ENCODE results near the gene SPOCD1. TPM values are rescaled to one million over a fixed set of nuclear protein-coding genes. Genes with fewer than 3 reads are reported as not detected.

Gene SPOCD1
- total RNA-seq (under 1 TPM in 1 of 2 experiments, not detected in 1; 0.36 TPM), polyA plus RNA-seq (not detected), total RNA-seq (0 to 0.17 (median 0) reads per million in 6 experiments)

DNA sequence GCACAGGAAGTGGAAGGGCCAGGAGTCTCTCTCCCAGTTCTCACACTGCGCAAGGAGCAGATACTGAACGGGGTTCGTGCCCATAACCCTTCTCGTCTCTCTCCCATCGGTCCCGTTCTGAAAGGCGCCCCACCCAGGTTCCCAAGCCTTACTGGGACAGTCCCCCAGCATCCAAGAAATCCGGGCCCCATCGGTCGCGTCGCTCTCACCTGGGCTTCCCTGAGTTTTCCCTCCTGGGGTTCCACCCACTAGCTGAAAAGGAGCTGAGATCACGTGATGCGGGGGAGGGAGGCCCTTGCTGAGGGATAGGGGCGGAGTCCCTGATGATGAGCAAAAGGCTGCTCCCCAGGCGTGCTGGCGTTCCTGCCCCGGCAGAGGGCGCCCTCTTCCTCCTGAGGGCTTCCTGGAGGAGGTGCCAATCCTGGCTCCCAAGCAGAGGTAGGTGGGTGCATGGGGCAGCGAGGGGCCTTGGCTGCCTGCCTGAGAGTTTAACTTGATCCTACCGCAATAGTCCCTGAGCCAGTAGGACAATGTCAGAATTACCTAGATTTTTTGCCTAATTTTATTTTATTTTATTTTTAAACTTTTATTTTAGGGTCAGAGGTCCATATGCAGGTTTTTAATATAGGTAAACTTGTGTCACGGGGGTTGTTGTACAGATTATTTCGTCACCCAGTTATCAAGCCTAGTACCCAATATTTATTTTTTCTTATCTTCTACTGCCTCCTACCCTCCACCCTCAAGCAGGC is at the start of gene SPOCD1:
SPOCD1 (minus strand) TSS at position 271 of the 749 bp plus-strand sequence. CDS start 689 bp downstream, outside the sequence.
- POLR2A ChIA-PET = interaction anchor here (0.5 to 1.5 kb wide), 8 partner anchors 11 to 148 kb away, joined by 3 to 6 read pairs (median 4); no protein-coding TSS in a partner anchor
- ATAC-seq (peak; percentile 88 to 97), DNase-seq (peak; percentile 68 to 88 (median 77))
- Mint-ChIP-seq H3K36me3 (no peaks in the 10 kb centered on the region), H3K27ac (peak within 1 kb of the TSS; percentile 17 to 88 (median 57)), H3K4me1 (peaks cover 5 to 20% (median 10%) of the 10 kb centered on the region in 4 donors), H3K27me3 (no peaks in the 10 kb centered on the region), H3K9me3 (no peaks in the 10 kb centered on the region), H3K4me3 (peak within 1 kb of the TSS in 2 of 10 donors; percentile 13 to 45)

DNA sequence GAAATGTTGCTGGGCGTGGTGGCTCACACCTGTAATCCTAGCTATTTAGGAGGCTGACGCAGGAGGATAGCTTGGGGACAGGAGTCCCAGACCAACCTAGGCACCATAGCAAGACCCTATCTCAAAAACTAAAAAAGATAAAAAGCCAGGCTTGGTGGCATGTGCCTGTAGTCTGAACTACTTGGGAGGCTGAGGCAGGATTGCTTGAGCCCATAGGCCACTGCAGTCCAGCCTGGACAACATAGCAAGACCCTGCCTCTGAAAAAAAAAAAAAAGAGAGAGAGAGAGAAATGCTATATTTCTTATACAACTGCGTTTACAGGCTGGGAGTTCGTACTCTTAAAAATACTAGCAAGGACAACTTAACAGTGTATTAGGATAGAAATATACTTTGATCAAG is 46.2 kb upstream of the SPOCD1 start:
- POLR2A ChIA-PET = no interaction called here
- Mint-ChIP-seq H3K27ac (no peak overlapping the region), H3K36me3 (no peaks in the 10 kb centered on the region), H3K27me3 (no peaks in the 10 kb centered on the region), H3K9me3 (no peaks in the 10 kb centered on the region), H3K4me1 (peaks cover 6 to 12% (median 8%) of the 10 kb centered on the region in 4 donors), H3K4me3 (no peak overlapping the region)
- ATAC-seq (no peak), DNase-seq (no peak)

- Mint-ChIP-seq H3K27me3 (no peaks in the 10 kb centered on the region), H3K27ac (peak overlapping the region in 1 of 10 donors; percentile 1), H3K36me3 (no peaks in the 10 kb centered on the region), H3K4me3 (no peak overlapping the region), H3K9me3 (no peaks in the 10 kb centered on the region), H3K4me1 (peaks cover 1 to 7% (median 2%) of the 10 kb centered on the region in 4 donors)
- DNase-seq (no peak), ATAC-seq (no peak)
- POLR2A ChIA-PET = no interaction called here
Observed at GRCh38 chr1:31861346-31861745, 45.5 kb upstream of the SPOCD1 start.

GRCh38 chr1:31860581-31860980 is 44.8 kb upstream of the SPOCD1 start:
- H3K4me1 Mint-ChIP-seq = peaks cover 0 to 3% (median 1%) of the 10 kb centered on the region in 4 donors
- no peaks in the 10 kb centered on the region for H3K9me3 Mint-ChIP-seq
- H3K27me3 Mint-ChIP-seq = no peaks in the 10 kb centered on the region
- H3K36me3 Mint-ChIP-seq = no peaks in the 10 kb centered on the region
- DNase-seq (no peak), ATAC-seq (no peak)
- H3K27ac Mint-ChIP-seq = no peak overlapping the region
- no peak overlapping the region for H3K4me3 Mint-ChIP-seq
- POLR2A ChIA-PET = interaction anchor here (0.7 kb wide), 1 partner anchor 1132 kb away, joined by 3 read pairs; no protein-coding TSS in a partner anchor

DNA sequence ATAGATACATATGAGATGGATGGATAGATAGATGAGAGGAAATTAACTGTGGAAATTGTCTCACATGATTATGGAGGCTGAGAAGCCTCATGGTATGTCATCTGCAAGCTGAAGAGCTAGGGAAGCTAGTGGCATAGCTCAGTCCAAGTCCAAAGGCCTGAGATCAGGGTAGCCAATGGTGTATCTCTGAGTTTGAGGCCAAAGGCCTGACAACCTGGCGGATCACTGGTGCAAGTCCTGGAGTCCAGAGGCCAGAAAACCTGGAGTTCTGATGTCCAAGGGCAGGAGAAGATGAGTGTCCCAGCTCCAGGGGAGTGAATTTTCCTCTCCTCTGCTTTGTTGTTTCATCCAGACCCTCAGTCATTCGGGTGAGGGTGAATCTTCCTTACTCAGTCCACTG is 43.9 kb upstream of the SPOCD1 start:
- ATAC-seq = no peak
- H3K36me3 Mint-ChIP-seq = no peaks in the 10 kb centered on the region

DNA sequence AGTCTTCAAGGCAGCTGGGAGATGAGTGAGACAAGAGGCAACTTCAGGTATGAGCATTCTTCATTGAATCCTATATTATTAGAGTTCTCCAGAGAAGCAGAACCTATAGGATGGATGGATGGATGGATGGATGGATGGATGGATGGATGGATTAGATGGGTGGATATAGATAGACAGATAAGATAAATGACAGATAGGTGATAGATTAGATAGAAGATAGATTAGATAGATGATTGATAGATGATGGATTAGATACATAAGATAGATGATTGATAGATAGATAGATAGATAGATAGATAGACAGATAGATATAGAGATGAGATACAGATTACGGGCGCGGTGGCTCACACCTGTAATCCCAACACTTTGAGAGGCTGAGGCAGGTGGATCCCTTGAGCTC is 43.2 kb upstream of the SPOCD1 start:
- POLR2A ChIA-PET = interaction anchor here (1.2 to 1.3 kb wide), 2 partner anchors 30 to 72 kb away, joined by 3 read pairs; no protein-coding TSS in a partner anchor

More for the DNA sequence above, 43.9 kb upstream of the SPOCD1 start:
- no peak overlapping the region for H3K4me3 Mint-ChIP-seq
- H3K9me3 Mint-ChIP-seq = no peaks in the 10 kb centered on the region
- peaks cover 0 to 3% (median 0%) of the 10 kb centered on the region in 4 donors for H3K4me1 Mint-ChIP-seq
- H3K27ac Mint-ChIP-seq = no peak overlapping the region
- POLR2A ChIA-PET = interaction anchor here (0.6 to 1.3 kb wide), 5 partner anchors 25 to 1131 kb away, joined by 3 read pairs; no protein-coding TSS in a partner anchor
- no peaks in the 10 kb centered on the region for H3K27me3 Mint-ChIP-seq
- no peak for DNase-seq

DNA sequence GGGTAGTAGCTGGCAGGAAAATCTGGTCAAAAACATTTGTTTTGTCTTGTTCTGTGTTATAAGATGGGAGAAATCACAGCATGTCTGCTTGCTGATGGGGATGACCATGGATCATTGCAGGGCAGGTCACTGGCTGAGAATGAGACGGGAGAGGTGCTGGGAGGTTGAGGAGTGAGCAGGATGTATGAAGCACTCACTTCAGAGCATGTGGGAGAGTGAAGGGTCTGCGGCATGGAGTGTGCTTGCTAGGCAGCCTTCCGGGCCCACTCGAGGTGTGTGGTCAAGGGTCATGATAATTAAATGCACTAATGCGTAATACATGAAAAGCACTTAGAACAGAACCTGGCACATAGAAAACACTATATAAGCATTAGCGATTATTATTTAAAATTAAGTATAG is 42.0 kb upstream of the SPOCD1 start:
- H3K4me1 Mint-ChIP-seq = peaks cover 0 to 4% (median 1%) of the 10 kb centered on the region in 4 donors

More for the DNA sequence above, 43.2 kb upstream of the SPOCD1 start:
- H3K4me3 Mint-ChIP-seq = no peak overlapping the region
- H3K9me3 Mint-ChIP-seq = no peaks in the 10 kb centered on the region
- H3K36me3 Mint-ChIP-seq = no peaks in the 10 kb centered on the region
- H3K4me1 Mint-ChIP-seq = peaks cover 0 to 3% (median 0%) of the 10 kb centered on the region in 4 donors
- H3K27me3 Mint-ChIP-seq = no peaks in the 10 kb centered on the region
- H3K27ac Mint-ChIP-seq = peak overlapping the region in 1 of 10 donors; percentile 4
- ATAC-seq (no peak), DNase-seq (no peak)

DNA sequence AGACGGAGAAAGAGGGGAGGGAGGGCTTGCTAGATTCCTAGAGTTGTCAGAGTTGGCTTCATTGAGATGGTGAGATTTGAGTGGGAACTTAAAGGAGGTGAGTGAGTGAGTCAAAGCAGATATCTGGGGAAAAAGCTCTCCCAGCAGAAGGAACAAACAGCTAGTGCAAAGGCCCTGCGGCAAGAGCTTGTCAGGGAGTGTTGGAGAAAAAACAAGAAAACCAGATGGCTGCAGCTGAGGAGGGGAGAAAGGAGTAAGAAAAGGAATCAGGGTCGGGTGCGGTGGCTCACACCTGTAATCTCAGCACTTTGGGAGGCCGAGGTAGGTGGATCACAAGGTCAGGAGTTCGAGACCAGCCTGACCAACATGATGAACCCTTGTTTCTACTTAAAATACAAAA is 40.3 kb upstream of the SPOCD1 start:
- DNase-seq = no peak
- H3K4me3 Mint-ChIP-seq = no peak overlapping the region
- H3K36me3 Mint-ChIP-seq = no peaks in the 10 kb centered on the region
- POLR2A ChIA-PET = interaction anchor here (0.6 to 0.7 kb wide), 2 partner anchors 21 to 940 kb away, joined by 4 to 7 read pairs; no protein-coding TSS in a partner anchor
- ATAC-seq = no peak
- H3K4me1 Mint-ChIP-seq = peaks cover 0 to 9% (median 1%) of the 10 kb centered on the region in 4 donors
- H3K9me3 Mint-ChIP-seq = no peaks in the 10 kb centered on the region
- H3K27ac Mint-ChIP-seq = no peak overlapping the region
- no peaks in the 10 kb centered on the region for H3K27me3 Mint-ChIP-seq

More for the DNA sequence above, 42.0 kb upstream of the SPOCD1 start:
- Mint-ChIP-seq H3K36me3 (no peaks in the 10 kb centered on the region), H3K27me3 (no peaks in the 10 kb centered on the region), H3K4me3 (no peak overlapping the region), H3K9me3 (no peaks in the 10 kb centered on the region), H3K27ac (no peak overlapping the region)
- no peak for ATAC-seq
- DNase-seq = no peak
- POLR2A ChIA-PET = no interaction called here

DNA sequence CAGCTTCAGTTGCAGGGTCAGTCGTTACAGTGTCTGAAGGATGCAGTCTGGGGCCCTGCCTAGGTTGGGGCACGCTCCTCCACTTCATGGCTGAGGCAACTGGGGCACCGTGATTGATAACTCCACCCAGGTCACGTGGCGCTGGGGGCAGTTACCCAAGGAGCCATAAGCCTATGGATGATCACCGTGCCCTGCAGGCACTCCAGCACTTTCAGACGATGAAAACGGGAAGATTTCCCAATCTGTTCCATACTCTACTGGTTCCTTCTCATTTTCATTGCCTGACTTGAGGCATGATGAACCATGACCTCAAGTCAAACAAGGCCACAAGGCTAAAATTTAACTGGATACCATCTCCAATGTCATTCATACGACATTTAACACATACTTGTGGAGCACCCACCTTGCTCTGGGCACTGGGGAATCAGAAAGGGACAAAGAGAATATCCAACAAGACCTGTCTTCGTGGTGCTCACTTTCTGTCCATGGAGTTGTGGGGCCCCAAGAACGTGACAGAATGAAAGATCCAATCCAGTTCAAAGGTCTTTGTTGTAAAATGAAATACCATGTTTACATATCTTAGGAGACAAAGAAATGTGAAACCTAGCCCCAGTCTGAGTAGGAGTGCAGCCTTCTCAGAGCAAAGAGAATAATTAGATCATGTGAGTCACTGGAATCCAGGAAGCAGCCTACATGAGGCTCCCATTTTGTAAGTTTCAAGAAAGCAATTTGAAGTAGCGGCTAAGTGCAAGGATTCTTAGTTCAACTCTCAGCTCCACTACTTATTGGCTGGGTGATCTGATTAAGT is 39.4 kb upstream of the SPOCD1 start:
- ATAC-seq (no peak), DNase-seq (no peak)
- Mint-ChIP-seq H3K4me1 (peaks cover 2 to 10% (median 4%) of the 10 kb centered on the region in 4 donors), H3K27me3 (no peaks in the 10 kb centered on the region), H3K27ac (peak overlapping the region in 1 of 10 donors; percentile 63), H3K36me3 (no peaks in the 10 kb centered on the region), H3K4me3 (no peak overlapping the region), H3K9me3 (no peaks in the 10 kb centered on the region)
- POLR2A ChIA-PET = interaction anchor here (1.1 kb wide), 1 partner anchor 9 kb away, joined by 3 read pairs; no protein-coding TSS in a partner anchor

DNA sequence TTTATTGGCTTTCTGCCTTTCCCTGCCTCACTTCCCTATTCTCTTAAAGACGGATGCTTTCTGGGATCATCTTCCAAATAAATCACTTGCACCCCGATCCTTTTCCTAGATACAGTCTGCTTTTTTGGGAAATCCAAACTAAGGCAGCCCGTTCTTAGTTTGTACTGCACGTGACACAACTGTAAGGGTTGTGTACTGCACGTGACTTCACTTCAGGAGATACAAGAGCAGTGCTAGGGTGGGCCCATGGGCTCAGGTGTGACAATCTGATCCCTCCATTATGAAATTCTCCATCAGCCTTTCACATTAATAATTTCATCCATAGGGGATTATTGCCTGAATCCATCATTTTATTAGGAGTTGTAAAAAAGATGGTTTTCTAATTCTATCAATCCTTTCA is 33.8 kb upstream of the SPOCD1 start:
- peak overlapping the region in 5 of 10 donors; percentile 45 to 84 (median 73) for H3K4me3 Mint-ChIP-seq
- DNase-seq = no peak
- peaks cover 34 to 65% (median 59%) of the 10 kb centered on the region in 4 donors for H3K4me1 Mint-ChIP-seq
- peak overlapping the region in 8 of 10 donors; percentile 74 to 93 (median 85) for H3K27ac Mint-ChIP-seq
- no peak for ATAC-seq
- no peaks in the 10 kb centered on the region for H3K27me3 Mint-ChIP-seq
- POLR2A ChIA-PET = interaction anchor here (1.7 kb wide), 1 partner anchor 88 kb away, joined by 5 read pairs; the partner anchor contains the start of gene PTP4A2
- H3K36me3 Mint-ChIP-seq = no peaks in the 10 kb centered on the region
- no peaks in the 10 kb centered on the region for H3K9me3 Mint-ChIP-seq

GRCh38 chr1:31848381-31848897 is 32.6 kb upstream of the SPOCD1 start:
- POLR2A ChIA-PET = interaction anchor here (0.6 to 1.8 kb wide), 14 partner anchors 19 to 546 kb away, joined by 3 to 8 read pairs (median 4); partner anchors contain the start of genes BSDC1 and PTP4A2
- ATAC-seq = peak; percentile 82 to 90
- H3K4me3 Mint-ChIP-seq = peak overlapping the region; percentile 59 to 84 (median 76)

DNA sequence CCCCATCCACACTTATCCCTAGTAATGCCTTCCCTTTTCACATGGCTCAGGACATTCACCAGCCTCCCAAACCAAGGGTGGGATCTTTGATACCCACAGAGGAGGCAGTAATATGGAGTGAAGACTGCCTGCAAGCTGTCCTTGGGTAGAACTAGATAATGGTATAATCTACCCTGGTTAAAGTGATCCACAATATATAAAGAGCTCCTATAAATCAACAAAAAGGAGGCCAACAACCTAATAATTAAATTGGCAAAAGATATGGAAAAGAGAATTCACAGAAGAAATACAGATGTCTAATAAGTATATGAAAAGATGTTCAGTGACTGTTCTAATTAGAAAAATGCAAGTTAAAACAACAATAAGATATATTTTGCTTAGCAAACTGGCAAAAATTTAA is 30.7 kb upstream of the SPOCD1 start:
- H3K4me3 Mint-ChIP-seq = peak overlapping the region in 8 of 10 donors; percentile 2 to 84 (median 54)
- H3K27me3 Mint-ChIP-seq = no peaks in the 10 kb centered on the region
- H3K27ac Mint-ChIP-seq = peak overlapping the region; percentile 45 to 93 (median 88)
- ATAC-seq (no peak), DNase-seq (no peak)
- peaks cover 41 to 77% (median 70%) of the 10 kb centered on the region in 4 donors for H3K4me1 Mint-ChIP-seq
- H3K9me3 Mint-ChIP-seq = peaks cover 0 to 2% (median 0%) of the 10 kb centered on the region in 9 donors
- POLR2A ChIA-PET = interaction anchor here (0.5 to 2.0 kb wide), 6 partner anchors 8 to 58 kb away, joined by 3 to 7 read pairs (median 4); no protein-coding TSS in a partner anchor
- H3K36me3 Mint-ChIP-seq = peaks cover 0 to 3% (median 0%) of the 10 kb centered on the region in 3 donors

More at GRCh38 chr1:31848381-31848897, 32.6 kb upstream of the SPOCD1 start:
- no peaks in the 10 kb centered on the region for H3K27me3 Mint-ChIP-seq
- no peaks in the 10 kb centered on the region for H3K36me3 Mint-ChIP-seq
- DNase-seq = peak; percentile 19 to 76 (median 52)
- peak overlapping the region; percentile 69 to 95 (median 88) for H3K27ac Mint-ChIP-seq
- no peaks in the 10 kb centered on the region for H3K9me3 Mint-ChIP-seq
- H3K4me1 Mint-ChIP-seq = peaks cover 36 to 67% (median 63%) of the 10 kb centered on the region in 4 donors

Data from naive thymus-derived CD8-positive, alpha-beta T cell (primary cell).